Osteocyte (in vitro differentiated cells): ENCODE data around the gene CRIP1. TPM values are rescaled to one million over a fixed set of nuclear protein-coding genes. Genes with fewer than 3 reads are reported as not detected.

ENCODE experiments used
- DNase-seq: peaks from one replicate; pipeline ENCODE4 v3.0.0; 2021; ENCODE audit warnings: mixed read lengths; ENCODE audit not compliant: unreplicated experiment; ENCODE audit errors: extremely low spot score
- H3K27ac Mint-ChIP-seq: one replicate; pipeline ENCODE4 v1.8.0; 2021; ENCODE audit warnings: mild to moderate bottlenecking, mixed read lengths; ENCODE audit not compliant: unreplicated experiment
- H3K27me3 Mint-ChIP-seq: one replicate; pipeline ENCODE4 v1.8.0; 2021; ENCODE audit warnings: mixed read lengths; ENCODE audit not compliant: unreplicated experiment
- H3K36me3 Mint-ChIP-seq: one replicate; pipeline ENCODE4 v1.8.0; 2021; ENCODE audit warnings: mixed read lengths; ENCODE audit not compliant: unreplicated experiment
- H3K4me1 Mint-ChIP-seq: one replicate; pipeline ENCODE4 v1.8.0; 2021; ENCODE audit warnings: mixed read lengths; ENCODE audit not compliant: unreplicated experiment
- H3K4me3 Mint-ChIP-seq: one replicate; pipeline ENCODE4 v1.8.0; 2021; ENCODE audit warnings: mild to moderate bottlenecking, moderate library complexity, mixed read lengths; ENCODE audit not compliant: unreplicated experiment
- H3K9me3 Mint-ChIP-seq: one replicate; pipeline ENCODE4 v1.8.0; 2021; ENCODE audit warnings: mixed read lengths; ENCODE audit not compliant: unreplicated experiment
- CTCF ChIP-seq: fragments of 200-600 bp; sonication (generic); IDR thresholded peaks from 2 replicates; pipeline ENCODE4 v1.5.0; 2021; ENCODE audit warnings: antibody characterized with exemption, mild to moderate bottlenecking, moderate library complexity
- total RNA-seq: library from RNA; stranded (reverse); gene quantifications from 2 replicates; pipeline ENCODE4 v1.2.1, GENCODE V29; 2021

The CRIP1 gene
- total RNA-seq, 1 donor from 2014 or later: 31.0 TPM

GRCh38 chr14:105527381-105527825 lies 40.7 kb downstream of the CRIP1 start:
- H3K4me1 Mint-ChIP-seq: peaks cover 4% of the 10 kb centered on the region
- no peaks in the 10 kb centered on the region for H3K36me3 Mint-ChIP-seq
- H3K4me3 Mint-ChIP-seq: peak overlapping the region; percentile 73
- H3K27ac Mint-ChIP-seq: peak overlapping the region; percentile 34
- TF ChIP-seq CTCF: no peak
- DNase-seq: no peak
- H3K9me3 Mint-ChIP-seq: no peaks in the 10 kb centered on the region
- peaks cover 3% of the 10 kb centered on the region for H3K27me3 Mint-ChIP-seq

GRCh38 chr14:105527826-105528585 lies 41.3 kb downstream of the CRIP1 start:
- Mint-ChIP-seq H3K9me3 (no peaks in the 10 kb centered on the region), H3K36me3 (no peaks in the 10 kb centered on the region), H3K4me1 (peaks cover 4% of the 10 kb centered on the region), H3K4me3 (peak overlapping the region; percentile 73), H3K27me3 (peaks cover 3% of the 10 kb centered on the region), H3K27ac (peak overlapping the region; percentile 14)
- peak; percentile 92 for DNase-seq
- TF ChIP-seq CTCF: peak; percentile 77

- H3K4me3 Mint-ChIP-seq: no peak overlapping the region
These were observed 42.1 kb downstream of the CRIP1 start for GRCh38 chr14:105528586-105529318.

GRCh38 chr14:105529319-105529568 lies 42.6 kb downstream of the CRIP1 start:
- Mint-ChIP-seq H3K4me1 (peaks cover 4% of the 10 kb centered on the region), H3K27me3 (no peaks in the 10 kb centered on the region), H3K4me3 (no peak overlapping the region), H3K36me3 (no peaks in the 10 kb centered on the region), H3K27ac (no peak overlapping the region), H3K9me3 (no peaks in the 10 kb centered on the region)
- DNase-seq: no peak
- TF ChIP-seq CTCF: no peak

More at GRCh38 chr14:105528586-105529318, 42.1 kb downstream of the CRIP1 start:
- Mint-ChIP-seq H3K9me3 (no peaks in the 10 kb centered on the region), H3K27ac (no peak overlapping the region), H3K36me3 (no peaks in the 10 kb centered on the region), H3K27me3 (peaks cover 2% of the 10 kb centered on the region), H3K4me1 (peaks cover 4% of the 10 kb centered on the region)
- no peak for TF ChIP-seq CTCF
- DNase-seq: no peak

GRCh38 chr14:105529569-105530284 lies 43.0 kb downstream of the CRIP1 start:
- H3K9me3 Mint-ChIP-seq: no peaks in the 10 kb centered on the region

More at GRCh38 chr14:105529569-105530284, 43.0 kb downstream of the CRIP1 start:
- H3K27ac Mint-ChIP-seq: no peak overlapping the region
- H3K4me1 Mint-ChIP-seq: peaks cover 4% of the 10 kb centered on the region
- no peaks in the 10 kb centered on the region for H3K27me3 Mint-ChIP-seq
- no peak for DNase-seq
- no peak overlapping the region for H3K4me3 Mint-ChIP-seq
- no peaks in the 10 kb centered on the region for H3K36me3 Mint-ChIP-seq
- TF ChIP-seq CTCF: no peak
